H9 (cell line): ENCODE data around the gene FARP1. TPM values are rescaled to one million over a fixed set of nuclear protein-coding genes. Genes with fewer than 3 reads are reported as not detected.

Experiments used
- DNase-seq: peaks from one replicate; pipeline ENCODE4 v3.0.0-alpha.2; 2017
- H2AFZ ChIP-seq: one replicate; pipeline ENCODE4 v1.6.1; 2013; ENCODE audit warnings: mild to moderate bottlenecking, low read length, control low read depth, moderate library complexity
- H2AK5ac ChIP-seq: 2 replicates; pipeline ENCODE4 v1.6.1; 2013; ENCODE audit warnings: low read length, control low read depth, mixed read lengths; ENCODE audit not compliant: insufficient read length
- H2BK120ac ChIP-seq: one replicate; pipeline ENCODE4 v1.6.1; 2013; ENCODE audit warnings: low read depth, mild to moderate bottlenecking, low read length, control low read depth, inconsistent platforms; ENCODE audit not compliant: poor library complexity, severe bottlenecking
- H2BK12ac ChIP-seq: 2 replicates; pipeline ENCODE4 v1.6.1; 2013; ENCODE audit warnings: low read length, control low read depth, mixed read lengths, low read depth; ENCODE audit not compliant: insufficient read length
- H2BK15ac ChIP-seq: 2 replicates; pipeline ENCODE4 v1.6.1; 2013; ENCODE audit warnings: low read depth, low read length, control low read depth
- H2BK20ac ChIP-seq: one replicate; pipeline ENCODE4 v1.6.1; 2013; ENCODE audit warnings: low read depth, mild to moderate bottlenecking, low read length, control low read depth, inconsistent platforms; ENCODE audit not compliant: poor library complexity, severe bottlenecking
- H2BK5ac ChIP-seq: 2 replicates; pipeline ENCODE4 v1.6.1; 2013; ENCODE audit warnings: low read length, control low read depth, mixed read lengths; ENCODE audit not compliant: insufficient read length
- H3K14ac ChIP-seq: 2 replicates; pipeline ENCODE4 v1.6.1; 2013; ENCODE audit warnings: low read length, control low read depth; ENCODE audit not compliant: insufficient read depth
- H3K18ac ChIP-seq: 2 replicates; pipeline ENCODE4 v1.6.1; 2013; ENCODE audit warnings: low read depth, mild to moderate bottlenecking, mixed read lengths, low read length, control low read depth; ENCODE audit not compliant: insufficient read length
- H3K23ac ChIP-seq: 2 replicates; pipeline ENCODE4 v1.6.1; 2013; ENCODE audit warnings: low read length, control low read depth, mixed read lengths, low read depth; ENCODE audit not compliant: insufficient read length
- H3K23me2 ChIP-seq: 2 replicates; pipeline ENCODE4 v1.6.1; 2013; ENCODE audit warnings: low read depth, mild to moderate bottlenecking, mixed read lengths, low read length, control low read depth; ENCODE audit not compliant: insufficient read length, poor library complexity, severe bottlenecking
- H3K27ac ChIP-seq: 2 replicates; pipeline ENCODE4 v1.5.1; 2013; ENCODE audit warnings: low read length, control low read depth, mixed read lengths, low read depth; ENCODE audit not compliant: insufficient read length
- H3K27me3 ChIP-seq: 2 replicates; pipeline ENCODE4 v1.6.1; 2013; ENCODE audit warnings: low read length, control low read depth, inconsistent platforms; ENCODE audit not compliant: insufficient read depth
- H3K4ac ChIP-seq: 2 replicates; pipeline ENCODE4 v1.6.1; 2013; ENCODE audit warnings: low read depth, mild to moderate bottlenecking, control low read depth, inconsistent platforms, low read length, moderate library complexity
- H3K4me1 ChIP-seq: 2 replicates; pipeline ENCODE4 v1.6.1; 2013; ENCODE audit warnings: low read length, control low read depth, inconsistent platforms; ENCODE audit not compliant: insufficient read depth
- H3K4me2 ChIP-seq: 2 replicates; pipeline ENCODE4 v1.6.1; 2013; ENCODE audit warnings: low read length, control low read depth, mixed read lengths; ENCODE audit not compliant: insufficient read length, insufficient read depth
- H3K56ac ChIP-seq: 2 replicates; pipeline ENCODE4 v1.6.1; 2013; ENCODE audit warnings: low read depth, mild to moderate bottlenecking, mixed read lengths, low read length, control low read depth; ENCODE audit not compliant: insufficient read length
- H3K79me1 ChIP-seq: 2 replicates; pipeline ENCODE4 v1.6.1; 2013; ENCODE audit warnings: low read depth, mild to moderate bottlenecking, moderate library complexity, low read length, control low read depth, inconsistent platforms; ENCODE audit not compliant: insufficient read depth, poor library complexity, severe bottlenecking
- H3K79me2 ChIP-seq: 2 replicates; pipeline ENCODE4 v1.6.1; 2013; ENCODE audit warnings: low read length, control low read depth, inconsistent platforms; ENCODE audit not compliant: insufficient read depth
- H3K9ac ChIP-seq: 2 replicates; pipeline ENCODE4 v1.6.1; 2013; ENCODE audit warnings: low read length, control low read depth, mixed read lengths; ENCODE audit not compliant: insufficient read length; ENCODE audit errors: extremely low read depth
- H3K9me3 ChIP-seq: one replicate; pipeline ENCODE4 v1.6.1; 2013; ENCODE audit warnings: low read depth, low read length, inconsistent platforms; ENCODE audit not compliant: control insufficient read depth
- H3T11ph ChIP-seq: one replicate; pipeline ENCODE4 v1.6.1; 2013; ENCODE audit warnings: mild to moderate bottlenecking, low read length, control low read depth, inconsistent platforms
- H4K20me1 ChIP-seq: one replicate; pipeline ENCODE4 v1.6.1; 2013; ENCODE audit not compliant: control insufficient read depth, insufficient read length, insufficient read depth
- H4K5ac ChIP-seq: 2 replicates; pipeline ENCODE4 v1.6.1; 2013; ENCODE audit warnings: low read depth, mild to moderate bottlenecking, mixed read lengths, low read length, control low read depth; ENCODE audit not compliant: insufficient read length
- H4K8ac ChIP-seq: replicated peaks from 2 replicates; pipeline ENCODE4 v1.6.1; 2013; ENCODE audit warnings: low read length, control low read depth, mixed read lengths, low read depth; ENCODE audit not compliant: insufficient read length
- H4K91ac ChIP-seq: 2 replicates; pipeline ENCODE4 v1.6.1; 2013; ENCODE audit warnings: low read depth, mild to moderate bottlenecking, moderate library complexity, mixed read lengths, low read length, control low read depth; ENCODE audit not compliant: insufficient read length
- H3K27ac Mint-ChIP-seq, 3 experiments: 2 replicates in 2 of 3; 3 replicates in 1 of 3; pipeline ENCODE4 v1.8.0; 2020 to 2021; ENCODE audit warnings: mixed read lengths in 3 of 3, mild to moderate bottlenecking in 1 of 3, moderate library complexity in 1 of 3
- H3K27me3 Mint-ChIP-seq: 2 replicates; pipeline ENCODE4 v1.8.0; 2021; ENCODE audit warnings: low read depth, mild to moderate bottlenecking, moderate library complexity, mixed read lengths
- H3K36me3 Mint-ChIP-seq, 3 experiments: 2 replicates in 2 of 3; 3 replicates in 1 of 3; pipeline ENCODE4 v1.8.0; 2020 to 2021; ENCODE audit warnings: low read depth in 3 of 3, mixed read lengths in 3 of 3; ENCODE audit not compliant: insufficient read depth in 1 of 3
- H3K4me1 Mint-ChIP-seq, 2 experiments: 2 replicates each; pipeline ENCODE4 v1.8.0; 2020; ENCODE audit warnings: mixed read lengths in 2 of 2
- H3K4me3 Mint-ChIP-seq, 2 experiments: 2 replicates in 1 of 2; 3 replicates in 1 of 2; pipeline ENCODE4 v1.8.0; 2020 to 2021; ENCODE audit warnings: mild to moderate bottlenecking in 2 of 2, mixed read lengths in 2 of 2, moderate library complexity in 1 of 2
- H3K9me3 Mint-ChIP-seq, 2 experiments: 2 replicates in 1 of 2; 3 replicates in 1 of 2; pipeline ENCODE4 v1.8.0; 2020; ENCODE audit warnings: mild to moderate bottlenecking in 2 of 2, mixed read lengths in 2 of 2, moderate library complexity in 1 of 2
- WGBS: extraction: QIAGEN DNeasy Blood & Tissue Kit; methylation state at CpG from one replicate; pipeline ENCODE4 v1.1.7; 2013; ENCODE audit warnings: missing lambda C conversion rate, low lambda C conversion rate, mixed read lengths; ENCODE audit not compliant: insufficient read length; ENCODE audit errors: extremely low coverage; 5-methylcytosine and 5-hydroxymethylcytosine counted together
- total RNA-seq: library from RNA; stranded (reverse); gene quantifications from 2 replicates; pipeline ENCODE4 v1.2.1, GENCODE V29; 2021
- TF ChIP-seq, protein P1 (sequence below): fragments of 200-600 bp; sonication (generic); conservative IDR thresholded peaks from 3 replicates; pipeline ENCODE4 v1.8.0; 2021; ENCODE audit warnings: antibody characterized with exemption, mild to moderate bottlenecking

Gene FARP1
- total RNA-seq, 1 experiment from 2014 or later = 95.9 TPM

DNA sequence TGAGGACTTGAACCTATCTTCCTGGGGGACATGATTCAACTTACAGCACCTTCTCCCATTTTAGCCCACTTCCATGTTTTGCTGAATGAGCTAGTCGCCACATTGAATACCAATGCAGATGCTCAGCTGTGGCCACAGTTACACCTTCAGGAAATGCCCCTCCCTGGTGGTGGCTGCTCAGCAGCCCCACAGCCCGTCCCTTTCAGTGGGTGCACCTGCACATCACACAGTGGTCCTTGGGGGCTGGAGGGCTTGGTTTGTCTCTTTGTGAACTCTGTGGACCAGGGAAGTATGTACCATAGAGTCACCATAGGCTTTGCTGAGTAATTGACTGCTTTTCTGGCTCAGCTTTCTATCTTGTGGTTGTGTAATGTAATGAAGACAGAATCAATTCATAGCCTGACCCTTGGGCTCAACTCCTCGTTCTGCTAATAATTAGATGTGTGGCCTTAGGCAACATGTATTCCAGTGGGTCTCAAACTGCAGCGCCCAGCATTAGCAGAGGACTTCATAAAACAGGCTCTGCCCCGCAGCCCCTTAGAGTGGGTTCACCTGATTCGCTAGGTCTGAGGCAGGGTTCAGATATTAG, 48.1 kb upstream of the FARP1 start:
- H3K27me3 Mint-ChIP-seq = no peaks in the 10 kb centered on the region; the same call in 1 of the 2 replicates
- DNase-seq = no peak
- H2BK5ac ChIP-seq = no peak overlapping the region
- H3K79me1 ChIP-seq = no peaks in the 10 kb centered on the region
- no peak overlapping the region for H3K14ac ChIP-seq
- H3K79me2 ChIP-seq = no peaks in the 10 kb centered on the region
- no peak overlapping the region for H4K91ac ChIP-seq
- H3K27ac Mint-ChIP-seq = no peak overlapping the region
- no peaks in the 10 kb centered on the region for H4K20me1 ChIP-seq
- WGBS = no CpG with 5 or more reads among the region's 6 CpGs
- H3T11ph ChIP-seq = no peak overlapping the region
- peaks cover 32 to 40% of the 10 kb centered on the region in 2 experiments for H3K9me3 Mint-ChIP-seq
- TF ChIP-seq, protein P1, sequence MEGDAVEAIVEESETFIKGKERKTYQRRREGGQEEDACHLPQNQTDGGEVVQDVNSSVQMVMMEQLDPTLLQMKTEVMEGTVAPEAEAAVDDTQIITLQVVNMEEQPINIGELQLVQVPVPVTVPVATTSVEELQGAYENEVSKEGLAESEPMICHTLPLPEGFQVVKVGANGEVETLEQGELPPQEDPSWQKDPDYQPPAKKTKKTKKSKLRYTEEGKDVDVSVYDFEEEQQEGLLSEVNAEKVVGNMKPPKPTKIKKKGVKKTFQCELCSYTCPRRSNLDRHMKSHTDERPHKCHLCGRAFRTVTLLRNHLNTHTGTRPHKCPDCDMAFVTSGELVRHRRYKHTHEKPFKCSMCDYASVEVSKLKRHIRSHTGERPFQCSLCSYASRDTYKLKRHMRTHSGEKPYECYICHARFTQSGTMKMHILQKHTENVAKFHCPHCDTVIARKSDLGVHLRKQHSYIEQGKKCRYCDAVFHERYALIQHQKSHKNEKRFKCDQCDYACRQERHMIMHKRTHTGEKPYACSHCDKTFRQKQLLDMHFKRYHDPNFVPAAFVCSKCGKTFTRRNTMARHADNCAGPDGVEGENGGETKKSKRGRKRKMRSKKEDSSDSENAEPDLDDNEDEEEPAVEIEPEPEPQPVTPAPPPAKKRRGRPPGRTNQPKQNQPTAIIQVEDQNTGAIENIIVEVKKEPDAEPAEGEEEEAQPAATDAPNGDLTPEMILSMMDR = no peak
- no peak overlapping the region for H4K8ac ChIP-seq
- H3K27me3 ChIP-seq = no peaks in the 10 kb centered on the region
- H3K4me3 Mint-ChIP-seq = no peak overlapping the region
- peaks cover 10% of the 10 kb centered on the region in 2 experiments for H3K4me1 Mint-ChIP-seq
- no peak overlapping the region for H2BK120ac ChIP-seq
- H3K23ac ChIP-seq = no peak overlapping the region
- no peak overlapping the region for H3K56ac ChIP-seq
- no peak overlapping the region for H2BK20ac ChIP-seq
- H3K9me3 ChIP-seq = no peaks in the 10 kb centered on the region
- H2AFZ ChIP-seq = no peak overlapping the region
- no peaks in the 10 kb centered on the region for H3K4me1 ChIP-seq
- H3K9ac ChIP-seq = no peak overlapping the region
- no peak overlapping the region for H2BK12ac ChIP-seq
- no peak overlapping the region for H3K27ac ChIP-seq
- H2BK15ac ChIP-seq = no peak overlapping the region
- no peaks in the 10 kb centered on the region for H3K23me2 ChIP-seq
- no peak overlapping the region for H2AK5ac ChIP-seq
- H3K4me2 ChIP-seq = no peak overlapping the region
- peaks cover 14 to 37% (median 19%) of the 10 kb centered on the region in 3 experiments for H3K36me3 Mint-ChIP-seq
- H4K5ac ChIP-seq = no peak overlapping the region
- H3K18ac ChIP-seq = no peak overlapping the region
- no peak overlapping the region for H3K4ac ChIP-seq
